Measurements from ENCODE around the gene SPOUT1.

GRCh38 chr9:128809831-128810230, 19.8 kb downstream of the SPOUT1 start:
- no peak for TF ChIP-seq CTCF (IDR thresholded peaks at IDR 0.05)
- TF ChIP-seq POLR2A (IDR thresholded peaks at IDR 0.05) = no peak

Data from Peyer's patch (tissue), 4 donors.